HG03432 (cell line): ENCODE measurements around the gene CD300LF.

Experiments
- ATAC-seq: cut with Tn5 transposase; IDR thresholded peaks from one replicate; pipeline ENCODE4 v1.9.1; 2021; ENCODE audit warnings: mild to moderate bottlenecking, moderate library complexity; ENCODE audit not compliant: unreplicated experiment

CD300LF gene

GRCh38 chr17:74691151-74691550 lies 21.6 kb downstream of the CD300LF start:
- no peak for ATAC-seq

GRCh38 chr17:74690409-74690825 lies 22.3 kb downstream of the CD300LF start:
- ATAC-seq: no peak

- ATAC-seq: no peak
Observed at GRCh38 chr17:74687886-74688285, 24.8 kb downstream of the CD300LF start.

- no peak for ATAC-seq
Observed at GRCh38 chr17:74686761-74687160, 26.0 kb downstream of the CD300LF start.

GRCh38 chr17:74682471-74683190 lies 30.1 kb downstream of the CD300LF start:
- ATAC-seq: no peak

- no peak for ATAC-seq
Observed at GRCh38 chr17:74682028-74682427, 30.7 kb downstream of the CD300LF start.

- no peak for ATAC-seq
Observed at GRCh38 chr17:74680941-74681340, 31.8 kb downstream of the CD300LF start.

- no peak for ATAC-seq
Observed at GRCh38 chr17:74680213-74680612, 32.5 kb downstream of the CD300LF start.

GRCh38 chr17:74679374-74679773 lies 33.3 kb downstream of the CD300LF start:
- ATAC-seq: no peak

GRCh38 chr17:74678541-74678940 lies 34.2 kb downstream of the CD300LF start:
- ATAC-seq: no peak

GRCh38 chr17:74677558-74678466 lies 34.9 kb downstream of the CD300LF start:
- no peak for ATAC-seq

- ATAC-seq: no peak
Observed at GRCh38 chr17:74671031-74671771, 41.5 kb downstream of the CD300LF start.

- no peak for ATAC-seq
Observed at GRCh38 chr17:74670329-74670728, 42.4 kb downstream of the CD300LF start.

GRCh38 chr17:74663561-74663960 lies 49.2 kb downstream of the CD300LF start:
- no peak for ATAC-seq

GRCh38 chr17:74659889-74660288 lies 52.8 kb downstream of the CD300LF start:
- ATAC-seq: no peak

- ATAC-seq: no peak
Observed at GRCh38 chr17:74658620-74659019, 54.1 kb downstream of the CD300LF start.

GRCh38 chr17:74654742-74655141 lies 58.0 kb downstream of the CD300LF start:
- ATAC-seq: no peak

- ATAC-seq: no peak
Observed at GRCh38 chr17:74652020-74652419, 60.7 kb downstream of the CD300LF start.

GRCh38 chr17:74649909-74650308 lies 62.8 kb downstream of the CD300LF start:
- no peak for ATAC-seq

- ATAC-seq: no peak
Observed at GRCh38 chr17:74647871-74648672, 64.7 kb downstream of the CD300LF start.

GRCh38 chr17:74646231-74646630 lies 66.5 kb downstream of the CD300LF start:
- ATAC-seq: no peak
